Natural killer cell (primary cell): ENCODE measurements around the gene APRT. TPM values are rescaled to one million over a fixed set of nuclear protein-coding genes. Genes with fewer than 3 reads are reported as not detected.

Experiments
- ATAC-seq, 3 donors: fragments of 150-1000 bp in 2 of 3; fragments of 200-7000 bp in 1 of 3; cut with Tn5 transposase; 1 replicate in 1 of 3; 2 replicates in 2 of 3; pipeline ENCODE4 v1.10.0; 2021; ENCODE audit warnings: mild to moderate bottlenecking in 2 of 3, moderate library complexity in 2 of 3
- DNase-seq, 2 donors: peaks; one replicate each; pipeline versions ENCODE4 v3.0.0 to v3.0.0-alpha.2; 2013 to 2021; ENCODE audit warnings: mixed read lengths in 1 of 2
- H3K27ac ChIP-seq: one replicate; pipeline ENCODE4 v1.5.1; 2013; ENCODE audit warnings: mild to moderate bottlenecking, low read length
- H3K27me3 ChIP-seq: one replicate; pipeline ENCODE4 v1.6.1; 2013; ENCODE audit warnings: low read length; ENCODE audit not compliant: control insufficient read depth, insufficient read depth
- H3K36me3 ChIP-seq: one replicate; pipeline ENCODE4 v1.6.1; 2013; ENCODE audit warnings: low read length; ENCODE audit not compliant: control insufficient read depth, insufficient read depth
- H3K4me1 ChIP-seq: one replicate; pipeline ENCODE4 v1.6.1; 2013; ENCODE audit warnings: low read length; ENCODE audit not compliant: control insufficient read depth, insufficient read depth
- H3K4me3 ChIP-seq: one replicate; pipeline ENCODE4 v1.5.1; 2013; ENCODE audit warnings: low read length
- H3K9me3 ChIP-seq: one replicate; pipeline ENCODE4 v1.6.1; 2013; ENCODE audit warnings: low read length; ENCODE audit not compliant: control insufficient read depth, insufficient read depth
- H3K27ac Mint-ChIP-seq, 2 donors: one replicate each; pipeline ENCODE4 v1.8.0; 2022; ENCODE audit warnings: mild to moderate bottlenecking in 2 of 2, mixed read lengths in 2 of 2, moderate library complexity in 1 of 2
- H3K27me3 Mint-ChIP-seq, 2 donors: one replicate each; pipeline ENCODE4 v1.8.0; 2022; ENCODE audit warnings: low read depth in 2 of 2, mixed read lengths in 2 of 2
- H3K36me3 Mint-ChIP-seq: one replicate; pipeline ENCODE4 v1.8.0; 2022; ENCODE audit warnings: mixed read lengths
- H3K4me1 Mint-ChIP-seq, 2 donors: one replicate each; pipeline ENCODE4 v1.8.0; 2022; ENCODE audit warnings: mixed read lengths in 2 of 2
- H3K4me3 Mint-ChIP-seq: one replicate; pipeline ENCODE4 v1.8.0; 2022; ENCODE audit warnings: mild to moderate bottlenecking, moderate library complexity, mixed read lengths
- H3K9me3 Mint-ChIP-seq, 2 donors: one replicate each; pipeline ENCODE4 v1.8.0; 2022; ENCODE audit warnings: mixed read lengths in 2 of 2
- CTCF ChIP-seq: fragments of 200-600 bp; IDR thresholded peaks from one replicate; pipeline ENCODE4 v1.8.0; 2022; ENCODE audit warnings: antibody characterized with exemption
- WGBS: methylation state at CpG from one replicate; pipeline ENCODE4 v1.1.7; 2013; ENCODE audit warnings: missing lambda C conversion rate; ENCODE audit not compliant: insufficient coverage; 5-methylcytosine and 5-hydroxymethylcytosine counted together
- intact Hi-C: fragments of 100-400 bp; cut with micrococcal nuclease; formaldehyde crosslinking; loops from one replicate; pipeline ENCODE4 v1.14.2; 2022
- total RNA-seq, 4 donors: library from RNA; stranded (reverse); fragments of 120-200 nt in 1 of 4; gene quantifications; one replicate each; pipeline versions ENCODE4 v1.2.3 to v1.2.4, GENCODE V29; 2013 to 2022

The APRT gene
- total RNA-seq, 3 donors from 2014 or later (not counting 1 experiment from before 2014, with no cell fraction given), result 118 to 123 (median 120) TPM

GRCh38 chr16:88819126-88819525 is 7.4 kb upstream of the APRT start:
- H3K9me3 Mint-ChIP-seq, result no peaks in the 10 kb centered on the region
- H3K27ac Mint-ChIP-seq, result no peak overlapping the region
- no peaks in the 10 kb centered on the region for H3K27me3 Mint-ChIP-seq
- WGBS, result 94% methylated on average over 16 of the region's 16 CpGs
- no peaks in the 10 kb centered on the region for H3K4me1 Mint-ChIP-seq
- Histone ChIP-seq H3K27ac (no peak overlapping the region), H3K27me3 (no peaks in the 10 kb centered on the region), H3K4me1 (no peaks in the 10 kb centered on the region), H3K9me3 (no peaks in the 10 kb centered on the region), H3K36me3 (peaks cover 15% of the 10 kb centered on the region), H3K4me3 (no peak overlapping the region)
- no peaks in the 10 kb centered on the region for H3K36me3 Mint-ChIP-seq
- no peak overlapping the region for H3K4me3 Mint-ChIP-seq
- TF ChIP-seq CTCF, result no peak
- intact Hi-C loops, result no loop called here
- no peak for DNase-seq
- no peak for ATAC-seq

- no peak overlapping the region for H3K27ac Mint-ChIP-seq
Measured at GRCh38 chr16:88818575-88818874, 6.8 kb upstream of the APRT start.

GRCh38 chr16:88817785-88818574 is 6.3 kb upstream of the APRT start:
- no peak overlapping the region for H3K27ac Mint-ChIP-seq
- no peaks in the 10 kb centered on the region for H3K36me3 Mint-ChIP-seq
- TF ChIP-seq CTCF, result no peak
- no peak overlapping the region for H3K27ac ChIP-seq
- H3K9me3 Mint-ChIP-seq, result no peaks in the 10 kb centered on the region
- H3K4me1 Mint-ChIP-seq, result no peaks in the 10 kb centered on the region
- peaks cover 14% of the 10 kb centered on the region for H3K36me3 ChIP-seq
- no peaks in the 10 kb centered on the region for H3K27me3 Mint-ChIP-seq
- ATAC-seq (no peak), DNase-seq (no peak)
- intact Hi-C loops, result no loop called here
- H3K4me1 ChIP-seq, result peaks cover 2% of the 10 kb centered on the region
- H3K9me3 ChIP-seq, result no peaks in the 10 kb centered on the region
- WGBS, result 91% methylated on average over 40 of the region's 40 CpGs
- no peak overlapping the region for H3K4me3 ChIP-seq
- no peaks in the 10 kb centered on the region for H3K27me3 ChIP-seq
- no peak overlapping the region for H3K4me3 Mint-ChIP-seq

More at GRCh38 chr16:88818575-88818874, 6.8 kb upstream of the APRT start:
- Histone ChIP-seq H3K27me3 (no peaks in the 10 kb centered on the region), H3K36me3 (peaks cover 15% of the 10 kb centered on the region), H3K27ac (no peak overlapping the region), H3K9me3 (no peaks in the 10 kb centered on the region), H3K4me1 (no peaks in the 10 kb centered on the region), H3K4me3 (no peak overlapping the region)
- intact Hi-C loops, result no loop called here
- ATAC-seq (no peak), DNase-seq (no peak)
- no peaks in the 10 kb centered on the region for H3K27me3 Mint-ChIP-seq
- H3K4me3 Mint-ChIP-seq, result no peak overlapping the region
- H3K36me3 Mint-ChIP-seq, result no peaks in the 10 kb centered on the region
- 96% methylated on average over 18 of the region's 18 CpGs for WGBS
- H3K4me1 Mint-ChIP-seq, result no peaks in the 10 kb centered on the region
- no peaks in the 10 kb centered on the region for H3K9me3 Mint-ChIP-seq
- TF ChIP-seq CTCF, result no peak
